HUES64 (cell line): Measurements from ENCODE around the gene PSMG3.

Experiments
- H3K27ac ChIP-seq: 2 replicates; pipeline ENCODE4 v1.7.0; 2013; ENCODE audit warnings: low read depth, low read length, inconsistent platforms
- H3K27me3 ChIP-seq: 2 replicates; pipeline ENCODE4 v1.6.1; 2013; ENCODE audit warnings: mild to moderate bottlenecking, low read length; ENCODE audit not compliant: insufficient read depth
- H3K36me3 ChIP-seq: 2 replicates; pipeline ENCODE4 v1.6.1; 2013; ENCODE audit warnings: mild to moderate bottlenecking, low read length; ENCODE audit not compliant: insufficient read depth
- H3K4me1 ChIP-seq: 2 replicates; pipeline ENCODE4 v1.6.1; 2013; ENCODE audit warnings: mild to moderate bottlenecking, low read length, moderate library complexity; ENCODE audit not compliant: insufficient read depth
- H3K4me3 ChIP-seq: 2 replicates; pipeline ENCODE4 v1.5.1; 2013; ENCODE audit warnings: mild to moderate bottlenecking, low read length, moderate library complexity
- H3K9ac ChIP-seq: 2 replicates; pipeline ENCODE4 v1.6.1; 2013; ENCODE audit warnings: mild to moderate bottlenecking, low read depth, low read length
- H3K9me3 ChIP-seq: 2 replicates; pipeline ENCODE4 v1.6.1; 2013; ENCODE audit warnings: low read depth, low read length; ENCODE audit not compliant: insufficient read depth
- WGBS: fragments of 150-250, 120-280 bp; methylation state at CpG from one replicate; pipeline ENCODE4 v1.1.7; 2013; ENCODE audit warnings: missing lambda C conversion rate; 5-methylcytosine and 5-hydroxymethylcytosine counted together

Gene PSMG3

DNA sequence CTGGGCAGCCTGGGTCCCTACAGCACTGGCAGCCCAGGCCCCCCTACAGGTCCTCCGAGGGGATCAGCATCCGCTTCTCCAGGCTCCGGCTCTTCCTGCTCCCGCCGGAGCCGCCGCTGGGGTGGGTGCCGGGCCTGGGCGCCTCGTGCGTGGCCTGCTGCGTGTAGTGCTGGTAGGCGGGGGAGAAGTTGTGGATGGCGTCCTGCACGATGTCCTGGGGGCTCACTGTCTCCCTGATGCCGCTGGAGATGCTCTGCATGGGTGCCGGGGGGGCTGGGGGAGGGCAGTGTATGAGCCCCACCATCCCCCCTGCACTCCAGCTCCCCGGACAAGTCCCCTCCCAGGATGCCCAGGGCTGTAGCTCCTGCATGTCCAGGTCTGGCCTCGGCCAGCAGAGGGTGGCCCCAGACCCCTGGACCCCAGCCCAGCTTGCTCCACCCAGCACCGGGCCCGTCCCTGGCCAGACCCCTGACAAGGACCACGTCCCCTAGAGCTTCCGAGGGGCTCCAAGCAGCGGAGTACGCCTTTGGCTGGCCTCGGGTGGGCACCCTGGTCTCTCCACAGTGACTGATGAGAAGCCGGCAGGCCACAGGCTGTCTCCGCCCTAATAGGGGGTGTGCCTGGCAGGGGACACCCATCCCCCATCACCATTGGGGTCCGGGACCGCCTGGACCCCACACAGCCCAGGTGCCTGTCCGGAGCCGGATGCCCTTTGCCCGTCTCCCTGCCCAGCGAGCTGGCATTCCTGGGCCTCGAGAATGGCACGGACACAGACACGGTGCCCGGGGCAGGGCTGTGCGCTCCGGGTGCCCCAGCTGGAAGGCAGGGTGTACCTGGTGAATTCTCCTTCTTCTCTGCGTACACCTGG is 22.7 kb downstream of the PSMG3 start:
- no peak overlapping the region for H3K27ac ChIP-seq

DNA sequence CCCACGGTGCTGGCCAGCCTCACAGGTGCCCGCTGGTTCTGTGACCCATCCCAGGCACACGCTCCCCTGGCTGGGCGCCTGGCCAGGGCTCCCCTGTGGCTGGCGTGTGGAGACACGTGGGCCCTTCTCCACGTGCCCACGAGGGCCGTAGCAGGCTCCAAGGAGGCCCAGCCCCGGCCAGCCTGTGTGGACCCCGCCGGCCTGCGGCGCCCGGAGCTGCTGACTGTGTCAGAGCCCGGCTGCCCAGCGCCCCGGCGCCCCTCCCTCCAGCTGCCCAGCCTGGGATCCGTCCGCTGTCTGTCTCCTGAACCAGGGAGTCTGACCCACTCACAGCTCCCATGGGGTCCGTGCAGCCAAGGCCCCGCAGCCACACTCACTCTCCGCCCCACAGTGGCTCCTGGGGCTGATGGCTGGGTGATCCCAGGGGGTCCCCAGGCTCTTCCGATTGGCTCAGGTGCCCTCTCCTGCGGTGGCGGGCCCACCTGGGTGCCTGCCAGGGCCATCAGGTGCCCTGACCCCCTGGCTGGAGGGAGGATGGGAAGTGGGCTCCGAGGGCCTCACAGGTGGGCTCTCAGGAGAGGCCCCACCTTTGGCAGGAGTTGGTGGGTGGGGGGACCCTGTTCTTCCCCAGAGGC is 23.4 kb downstream of the PSMG3 start:
- peaks cover 9% of the 10 kb centered on the region; the same call in 1 of the 2 replicates for H3K36me3 ChIP-seq
- no peaks in the 10 kb centered on the region for H3K4me1 ChIP-seq
- no peak overlapping the region for H3K27ac ChIP-seq

More for the DNA sequence above, 22.7 kb downstream of the PSMG3 start:
- Histone ChIP-seq H3K4me1 (no peaks in the 10 kb centered on the region), H3K36me3 (0 out of 2 replicates have a peak, but pooled peaks cover 4% of the 10 kb centered on the region), H3K9ac (no peak overlapping the region; the same call in 1 of the 2 replicates), H3K9me3 (no peaks in the 10 kb centered on the region), H3K4me3 (no peak overlapping the region), H3K27me3 (no peaks in the 10 kb centered on the region)
- WGBS: 93% methylated on average over 41 of the region's 41 CpGs

DNA sequence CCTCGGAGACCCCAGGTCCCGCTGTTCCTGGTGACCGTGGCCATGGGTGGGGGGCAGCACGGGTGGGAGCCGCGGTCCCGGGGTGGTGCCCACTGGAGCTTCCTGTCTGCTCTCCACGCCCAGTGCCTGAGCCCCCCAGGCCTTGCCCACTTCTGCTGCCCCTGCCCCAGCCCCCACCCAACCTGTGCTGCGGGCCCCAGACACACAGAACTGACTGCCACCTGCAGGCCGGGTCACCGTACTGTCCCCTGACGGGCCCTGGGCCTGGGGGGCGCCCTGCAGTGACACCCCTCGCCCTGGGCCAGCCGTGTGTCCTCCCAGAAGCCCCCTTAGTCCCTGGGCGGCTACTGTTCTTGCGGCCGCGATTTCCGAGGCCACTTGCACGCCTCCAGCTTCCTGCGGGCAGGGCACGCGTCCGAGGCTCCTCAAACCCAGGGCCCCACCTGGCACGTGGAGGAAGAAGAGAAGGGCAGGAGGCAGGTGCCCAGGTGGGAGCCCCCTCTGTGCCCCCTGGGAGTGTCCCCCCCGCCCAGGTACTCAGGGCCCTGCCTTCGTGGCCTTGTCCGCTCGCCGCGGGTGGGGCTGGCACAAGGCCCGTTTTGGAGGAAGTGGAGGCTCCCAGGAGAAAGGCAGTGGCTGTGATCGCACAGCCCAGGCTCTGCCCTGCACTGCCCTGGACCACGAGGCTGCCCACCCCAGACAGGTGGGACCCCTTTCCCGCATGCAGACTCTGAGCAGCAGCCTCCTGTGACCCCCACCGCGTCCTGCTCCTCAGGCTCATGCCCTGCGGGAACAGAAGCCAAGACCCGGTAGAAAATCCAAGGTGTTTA is 24.2 kb downstream of the PSMG3 start:
- no peak overlapping the region for H3K4me3 ChIP-seq
- H3K9ac ChIP-seq: no peak overlapping the region
- peaks cover 17% of the 10 kb centered on the region for H3K36me3 ChIP-seq
- 90% methylated on average over 40 of the region's 40 CpGs for WGBS
- H3K27ac ChIP-seq: no peak overlapping the region
- no peaks in the 10 kb centered on the region for H3K9me3 ChIP-seq
- H3K27me3 ChIP-seq: no peaks in the 10 kb centered on the region
- H3K4me1 ChIP-seq: no peaks in the 10 kb centered on the region

More for the DNA sequence above, 23.4 kb downstream of the PSMG3 start:
- H3K4me3 ChIP-seq: no peak overlapping the region
- no peaks in the 10 kb centered on the region for H3K27me3 ChIP-seq
- H3K9me3 ChIP-seq: no peaks in the 10 kb centered on the region
- WGBS: 94% methylated on average over 28 of the region's 28 CpGs
- H3K9ac ChIP-seq: no peak overlapping the region

DNA sequence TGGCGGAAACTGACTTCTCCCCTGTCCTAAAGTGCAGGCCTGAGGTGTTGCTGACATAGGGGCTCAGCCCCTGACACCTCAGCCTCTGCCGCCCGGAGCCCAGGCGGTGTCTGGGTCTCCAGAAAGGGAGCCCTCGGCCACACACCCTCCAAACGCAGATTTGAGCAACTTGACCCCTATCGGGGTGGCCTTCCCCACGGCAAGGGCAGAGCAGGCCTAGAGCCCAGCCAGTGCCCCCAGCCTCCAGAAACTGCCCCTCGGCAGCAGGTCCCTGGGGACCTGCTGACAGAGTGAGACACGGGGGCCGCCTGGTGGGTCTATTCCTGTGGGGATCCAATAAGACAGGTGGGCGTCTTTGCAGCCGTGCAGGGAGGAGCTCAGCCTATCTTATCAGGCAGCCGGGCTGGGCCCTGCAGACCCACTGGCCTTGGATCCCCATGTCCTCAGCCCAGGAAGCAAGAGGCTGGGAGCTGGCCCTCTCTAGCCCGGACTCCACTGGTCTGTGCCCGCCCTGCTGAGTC is 24.9 kb downstream of the PSMG3 start:
- no peak overlapping the region for H3K9ac ChIP-seq
- H3K27ac ChIP-seq: no peak overlapping the region
- peaks cover 21% of the 10 kb centered on the region for H3K36me3 ChIP-seq
- WGBS: 93% methylated on average over 16 of the region's 16 CpGs
- H3K27me3 ChIP-seq: no peaks in the 10 kb centered on the region
- H3K4me1 ChIP-seq: no peaks in the 10 kb centered on the region
- no peak overlapping the region for H3K4me3 ChIP-seq
- H3K9me3 ChIP-seq: no peaks in the 10 kb centered on the region

DNA sequence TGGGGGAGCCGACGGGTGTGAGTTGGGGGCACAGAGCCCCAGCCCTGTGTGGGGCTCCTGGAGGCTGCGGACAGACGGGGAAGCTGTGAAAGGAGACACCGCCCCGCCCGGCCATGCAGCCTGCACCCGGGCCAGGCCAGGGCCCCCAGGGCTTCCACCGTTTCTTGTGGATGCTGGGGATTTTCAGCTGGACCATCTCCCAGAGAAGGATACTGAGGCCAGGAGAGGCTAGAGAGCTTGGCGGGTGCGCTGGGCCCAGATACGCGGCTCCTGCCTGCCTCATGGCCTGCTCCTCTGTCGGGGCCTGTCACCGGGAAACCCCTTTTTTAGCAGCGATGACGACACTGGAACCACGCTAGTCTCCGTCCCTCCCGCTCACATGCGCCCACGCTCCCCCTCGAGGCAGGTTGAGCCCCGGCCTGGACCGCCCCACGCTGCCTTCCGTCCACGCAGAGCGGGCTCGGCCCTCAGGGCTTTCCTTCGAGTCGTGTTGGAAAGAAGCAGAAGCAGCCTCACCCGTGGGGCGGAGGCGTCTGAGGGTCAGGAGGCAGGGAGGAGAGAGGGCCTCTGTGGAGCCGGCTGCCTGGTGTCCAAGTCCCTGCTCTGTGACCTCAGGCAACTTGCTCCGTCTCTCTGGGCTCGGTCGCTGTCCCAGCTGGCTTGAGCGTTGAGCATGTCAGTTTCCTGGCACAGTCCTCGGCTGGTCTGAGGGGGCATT is 25.5 kb downstream of the PSMG3 start:
- 89% methylated on average over 41 of the region's 41 CpGs for WGBS
- H3K9ac ChIP-seq: no peak overlapping the region
- H3K4me1 ChIP-seq: no peaks in the 10 kb centered on the region
- H3K27ac ChIP-seq: no peak overlapping the region
- peaks cover 27% of the 10 kb centered on the region for H3K36me3 ChIP-seq
- H3K4me3 ChIP-seq: no peak overlapping the region
- no peaks in the 10 kb centered on the region for H3K27me3 ChIP-seq
- H3K9me3 ChIP-seq: no peaks in the 10 kb centered on the region

DNA sequence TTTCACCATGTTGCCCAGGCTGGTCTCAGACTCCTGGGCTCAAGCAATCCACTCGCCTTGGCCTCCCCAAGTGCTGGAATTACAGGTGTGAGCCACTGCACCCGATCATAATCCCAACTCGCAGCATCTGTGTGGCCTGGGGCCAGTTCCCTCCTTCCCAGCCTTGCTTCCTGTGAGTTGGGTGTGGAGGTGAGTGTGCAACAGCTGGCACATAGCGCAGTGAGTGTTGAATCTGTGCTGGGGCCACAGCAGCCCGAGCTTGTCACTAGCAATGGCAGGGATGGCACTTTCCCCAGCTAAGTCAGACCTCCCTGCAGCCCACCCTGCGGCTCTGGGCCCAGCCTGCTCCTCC is 26.0 kb downstream of the PSMG3 start:
- no peak overlapping the region for H3K4me3 ChIP-seq
- no peaks in the 10 kb centered on the region for H3K27me3 ChIP-seq
- H3K4me1 ChIP-seq: no peaks in the 10 kb centered on the region
- no peak overlapping the region for H3K9ac ChIP-seq
- peaks cover 30% of the 10 kb centered on the region for H3K36me3 ChIP-seq
- 96% methylated on average over 6 of the region's 6 CpGs for WGBS
- no peaks in the 10 kb centered on the region for H3K9me3 ChIP-seq
- no peak overlapping the region for H3K27ac ChIP-seq

DNA sequence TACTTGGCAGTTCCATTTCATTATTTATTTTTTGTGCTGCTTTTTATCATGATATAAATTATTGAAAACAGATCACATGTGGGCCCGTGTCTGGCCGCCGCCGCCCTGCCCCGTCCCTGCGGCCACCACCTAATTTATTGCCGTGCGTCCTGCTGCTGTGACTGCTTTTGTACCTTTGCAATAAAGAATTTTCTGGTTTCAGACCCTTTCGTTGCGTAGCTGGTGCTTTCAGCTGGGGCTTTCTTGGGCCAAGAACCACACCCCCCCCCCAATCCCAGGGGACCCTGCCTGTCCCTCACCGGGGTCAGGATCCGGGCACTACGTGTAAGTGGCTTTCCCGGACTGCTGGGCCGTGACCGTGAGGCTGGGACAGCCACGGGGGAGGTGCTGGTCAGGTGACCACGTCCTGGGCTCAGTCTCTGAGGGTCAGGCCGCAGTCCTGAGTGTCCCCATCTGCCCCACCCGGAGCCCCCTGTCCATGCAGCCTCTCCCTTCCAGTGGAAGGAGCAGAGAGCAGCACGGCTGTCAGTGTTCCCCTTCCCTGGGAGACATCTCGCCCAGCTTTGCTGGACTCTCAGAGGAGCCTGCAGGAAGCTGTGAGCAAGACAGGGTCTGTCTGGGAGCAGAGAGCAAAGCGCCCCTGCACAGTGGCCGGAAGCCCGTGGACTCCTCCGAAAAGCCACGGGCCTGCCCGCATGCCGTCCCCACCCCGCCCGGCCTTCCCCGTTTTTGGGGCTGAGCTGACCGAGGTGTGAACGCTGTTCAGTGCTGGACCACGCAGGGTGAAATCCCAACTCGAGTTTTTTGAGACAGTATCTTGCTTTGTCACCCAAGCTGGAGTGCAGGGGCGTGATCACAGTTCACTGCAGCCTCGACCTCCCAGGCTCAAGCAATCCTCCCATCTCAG is 26.7 kb downstream of the PSMG3 start:
- Histone ChIP-seq H3K4me3 (no peak overlapping the region), H3K9me3 (no peaks in the 10 kb centered on the region), H3K36me3 (peaks cover 30% of the 10 kb centered on the region), H3K4me1 (no peaks in the 10 kb centered on the region), H3K27ac (no peak overlapping the region), H3K9ac (no peak overlapping the region), H3K27me3 (no peaks in the 10 kb centered on the region)
- 95% methylated on average over 38 of the region's 38 CpGs for WGBS

DNA sequence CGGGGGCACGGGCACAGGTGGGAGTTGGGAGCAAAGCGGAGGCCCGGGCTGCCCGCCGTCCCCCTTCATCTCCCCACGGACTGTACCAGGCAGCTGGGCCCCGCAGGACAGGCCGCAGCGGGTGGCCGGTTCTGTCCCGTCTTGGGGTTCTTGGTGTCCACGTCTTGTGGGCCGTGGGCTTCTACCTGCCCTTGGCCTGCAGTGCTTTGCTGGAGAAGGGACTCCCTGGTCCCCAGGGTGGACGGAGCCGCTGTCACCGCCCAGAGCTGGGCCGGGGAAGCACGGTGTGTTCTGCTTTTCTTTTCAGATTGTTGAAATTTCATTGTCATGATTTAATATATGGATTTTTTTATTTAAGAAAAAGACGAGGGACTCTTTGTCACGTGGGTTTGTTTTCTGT is 27.5 kb downstream of the PSMG3 start:
- peaks cover 30% of the 10 kb centered on the region for H3K36me3 ChIP-seq
- no peak overlapping the region for H3K4me3 ChIP-seq
- H3K9me3 ChIP-seq: no peaks in the 10 kb centered on the region
- 0 out of 2 replicates have a peak, but pooled peaks cover 5% of the 10 kb centered on the region for H3K4me1 ChIP-seq
- H3K27ac ChIP-seq: no peak overlapping the region
- 97% methylated on average over 21 of the region's 21 CpGs for WGBS
- H3K9ac ChIP-seq: no peak overlapping the region
- no peaks in the 10 kb centered on the region for H3K27me3 ChIP-seq

DNA sequence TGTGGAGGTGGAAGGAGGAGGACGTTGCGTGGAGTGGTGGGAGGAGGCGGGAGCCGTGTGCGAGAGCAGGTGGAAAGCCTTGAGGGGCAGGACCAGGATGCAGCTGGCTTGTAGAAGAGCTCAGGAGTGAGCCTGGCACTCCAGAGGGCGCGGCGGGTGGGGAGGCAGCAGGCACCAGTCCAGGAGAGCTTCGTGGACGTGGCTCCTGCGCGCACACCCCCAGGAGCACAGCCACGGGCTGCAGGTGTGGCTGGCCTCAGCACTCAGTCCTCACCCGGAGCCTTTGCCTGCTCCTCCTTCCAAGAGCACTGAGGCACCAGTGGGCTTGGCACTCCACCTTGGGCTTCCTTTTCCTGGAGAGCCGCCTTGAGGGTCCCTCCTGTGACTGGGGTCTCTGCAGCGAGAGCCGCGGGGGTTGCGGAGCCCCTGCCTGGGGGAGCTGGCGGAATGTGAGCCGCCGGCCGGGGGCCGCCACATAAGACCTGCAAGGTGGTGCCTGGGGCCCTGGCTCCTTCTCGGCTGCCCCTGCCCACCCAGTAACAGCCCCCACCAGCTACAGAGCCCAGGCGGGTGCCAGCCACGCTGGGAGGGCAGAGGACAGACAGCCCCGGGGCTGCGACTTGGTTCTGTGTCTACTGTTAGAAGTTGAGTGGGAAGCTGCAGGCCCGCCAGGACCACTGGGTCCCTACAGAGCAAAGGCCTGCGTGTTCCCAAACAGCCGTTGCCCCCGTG is 28.2 kb downstream of the PSMG3 start:
- Histone ChIP-seq H3K4me3 (no peak overlapping the region), H3K4me1 (peaks cover 12% of the 10 kb centered on the region), H3K27ac (no peak overlapping the region), H3K36me3 (peaks cover 30% of the 10 kb centered on the region), H3K9ac (no peak overlapping the region), H3K27me3 (no peaks in the 10 kb centered on the region), H3K9me3 (no peaks in the 10 kb centered on the region)
- 95% methylated on average over 33 of the region's 33 CpGs for WGBS
